IPS-11a (cell line): ENCODE data around the gene SERPINA12.
"Not testable (repeated sequence)": the region's sequence is repeated elsewhere in the genome, so short reads cannot be mapped to it uniquely, and the experiment has no call there.

Experiments
- H3K4me3 ChIP-seq: one replicate; pipeline ENCODE4 v1.5.1; 2013; ENCODE audit warnings: low read depth, low read length, control low read depth

The SERPINA12 gene

GRCh38 chr14:94538070-94538740, 28.9 kb upstream of the SERPINA12 start:
- H3K4me3 ChIP-seq = no peak overlapping the region

- no peak overlapping the region for H3K4me3 ChIP-seq
Observed at GRCh38 chr14:94536836-94537235, 27.6 kb upstream of the SERPINA12 start.

- no peak overlapping the region for H3K4me3 ChIP-seq
Observed at GRCh38 chr14:94535506-94535905, 26.2 kb upstream of the SERPINA12 start.

- no peak overlapping the region for H3K4me3 ChIP-seq
Observed at GRCh38 chr14:94532447-94532846, 23.2 kb upstream of the SERPINA12 start.

GRCh38 chr14:94531187-94531586, 21.9 kb upstream of the SERPINA12 start:
- no peak overlapping the region for H3K4me3 ChIP-seq

GRCh38 chr14:94524093-94524492, 14.8 kb upstream of the SERPINA12 start:
- H3K4me3 ChIP-seq = no peak overlapping the region

GRCh38 chr14:94523265-94523664, 14.0 kb upstream of the SERPINA12 start:
- H3K4me3 ChIP-seq = no peak overlapping the region

- no peak overlapping the region for H3K4me3 ChIP-seq
Observed at GRCh38 chr14:94522115-94522724, 13.0 kb upstream of the SERPINA12 start.

- no peak overlapping the region for H3K4me3 ChIP-seq
Observed at GRCh38 chr14:94521375-94522114, 12.3 kb upstream of the SERPINA12 start.

GRCh38 chr14:94517641-94518257, 8.5 kb upstream of the SERPINA12 start:
- H3K4me3 ChIP-seq = no peak overlapping the region

GRCh38 chr14:94517248-94517640, 8.0 kb upstream of the SERPINA12 start:
- no peak overlapping the region for H3K4me3 ChIP-seq

- H3K4me3 ChIP-seq = no peak overlapping the region
Observed at GRCh38 chr14:94515856-94516255, 6.6 kb upstream of the SERPINA12 start.

- H3K4me3 ChIP-seq = no peak overlapping the region
Observed at GRCh38 chr14:94515426-94515825, 6.2 kb upstream of the SERPINA12 start.

GRCh38 chr14:94514351-94514750, 5.1 kb upstream of the SERPINA12 start:
- no peak overlapping the region for H3K4me3 ChIP-seq

GRCh38 chr14:94510481-94510880, 1.2 kb upstream of the SERPINA12 start:
- not testable (repeated sequence) for H3K4me3 ChIP-seq

GRCh38 chr14:94505641-94506040, 3.6 kb downstream of the SERPINA12 start:
- no peak overlapping the region for H3K4me3 ChIP-seq

- H3K4me3 ChIP-seq = no peak overlapping the region
Observed at GRCh38 chr14:94505206-94505605, 4.1 kb downstream of the SERPINA12 start.

- H3K4me3 ChIP-seq = no peak overlapping the region
Observed at GRCh38 chr14:94501588-94502516, 7.4 kb downstream of the SERPINA12 start.

- H3K4me3 ChIP-seq = no peak overlapping the region
Observed at GRCh38 chr14:94500264-94500663, 9.0 kb downstream of the SERPINA12 start.

GRCh38 chr14:94499673-94500072, 9.6 kb downstream of the SERPINA12 start:
- H3K4me3 ChIP-seq = no peak overlapping the region

GRCh38 chr14:94498215-94498614, 11.1 kb downstream of the SERPINA12 start:
- H3K4me3 ChIP-seq = no peak overlapping the region
